Measurements from ENCODE around the gene RAB24. TPM values are rescaled to one million over a fixed set of nuclear protein-coding genes. Genes with fewer than 3 reads are reported as not detected.
A peak's percentile ranks its signal among the peaks of the same experiment; 100 is the strongest.

Gene RAB24
- total RNA-seq (10 to 100 TPM; 23.3 to 40.4 (median 26.8) TPM), polyA plus RNA-seq (10 to 100 TPM; 17.0 to 40.4 TPM)
- long read RNA-seq, donor 1, transcript RAB24-201 (8 exons, 1,311 nt), result major isoform, 154 of 306 reads
- long read RNA-seq, donor 1, transcript RAB24-206 (7 exons, 1,820 nt), result minor isoform, 66 of 306 reads
- long read RNA-seq, donor 1, transcript RAB24-204 (9 exons, 1,236 nt), result minor isoform, 40 of 306 reads
- long read RNA-seq, donor 1, partial matches to known transcripts, result 7 of 306 reads
- long read RNA-seq, donor 1, other reads (novel, unspliced or antisense), result 39 of 306 reads
- long read RNA-seq, donor 2, transcript RAB24-206 (7 exons, 1,820 nt), result minor isoform, 6 of 18 reads
- long read RNA-seq, donor 2, transcript RAB24-201 (8 exons, 1,311 nt), result major isoform, 9 of 18 reads
- long read RNA-seq, donor 2, partial matches to known transcripts, result 0 of 18 reads
- long read RNA-seq, donor 2, other reads (novel, unspliced or antisense), result 0 of 18 reads
- long read RNA-seq, donor 3, transcript RAB24-201 (8 exons, 1,311 nt), result major isoform, 12 of 38 reads
- long read RNA-seq, donor 3, transcript RAB24-206 (7 exons, 1,820 nt), result minor isoform, 10 of 38 reads
- long read RNA-seq, donor 3, partial matches to known transcripts, result 3 of 38 reads
- long read RNA-seq, donor 3, other reads (novel, unspliced or antisense), result 8 of 38 reads

DNA sequence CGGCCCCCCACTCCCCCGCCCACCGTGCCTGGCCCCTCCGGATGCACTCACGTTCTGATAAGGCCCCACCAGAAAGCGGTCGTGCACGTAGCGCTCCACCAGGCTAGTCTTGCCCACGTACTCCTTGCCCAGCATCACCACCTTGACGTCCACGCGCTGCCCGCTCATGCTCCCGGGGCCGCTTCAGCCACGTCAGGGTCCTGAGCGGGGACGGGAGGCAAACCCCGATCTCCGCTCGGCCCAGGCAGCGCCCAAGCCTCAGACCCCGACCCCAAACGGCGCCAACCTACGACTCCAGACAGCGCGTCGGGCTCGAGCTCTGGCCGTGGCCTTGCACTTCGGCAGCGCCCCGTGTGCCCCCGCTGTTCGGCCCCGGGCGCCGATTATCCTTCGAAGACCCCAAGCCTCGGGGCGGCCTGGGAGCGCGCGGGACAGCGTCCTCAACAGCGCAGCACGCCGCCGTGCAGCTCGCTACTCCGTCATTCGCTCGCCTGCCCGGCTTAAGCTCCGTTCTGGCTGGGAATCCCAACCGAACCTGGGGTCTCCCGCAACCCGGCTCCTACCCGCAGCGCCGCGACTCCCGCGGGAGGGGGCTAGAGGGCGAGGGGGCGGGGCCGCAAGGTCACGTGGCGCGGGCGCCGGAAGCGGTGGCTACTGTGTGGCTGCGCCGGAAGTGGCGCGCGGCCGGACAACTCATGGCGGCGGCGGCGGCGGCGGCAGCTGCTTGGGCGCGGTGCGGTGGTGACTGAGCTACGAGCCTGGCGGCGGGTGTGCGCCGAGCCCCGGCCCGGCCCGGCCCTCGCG, at the start of gene RAB24, which contains the start of gene PRELID1:
Gene RAB24, minus strand, starts transcription at position 599 of the 804 bp plus-strand sequence. Its CDS starts 431 bp downstream, at position 168.
Gene PRELID1, plus strand, starts transcription at position 679 of the 804 bp plus-strand sequence. CDS start 187 bp downstream, outside the sequence.
- peak within 1 kb of the TSS; percentile 60 to 64 for H3K27ac ChIP-seq
- TF ChIP-seq EP300 (IDR thresholded peaks at IDR 0.05) (no peak), POLR2A (IDR thresholded peaks at IDR 0.05) (peak; percentile 29)
- TF ChIP-seq, protein P1, sequence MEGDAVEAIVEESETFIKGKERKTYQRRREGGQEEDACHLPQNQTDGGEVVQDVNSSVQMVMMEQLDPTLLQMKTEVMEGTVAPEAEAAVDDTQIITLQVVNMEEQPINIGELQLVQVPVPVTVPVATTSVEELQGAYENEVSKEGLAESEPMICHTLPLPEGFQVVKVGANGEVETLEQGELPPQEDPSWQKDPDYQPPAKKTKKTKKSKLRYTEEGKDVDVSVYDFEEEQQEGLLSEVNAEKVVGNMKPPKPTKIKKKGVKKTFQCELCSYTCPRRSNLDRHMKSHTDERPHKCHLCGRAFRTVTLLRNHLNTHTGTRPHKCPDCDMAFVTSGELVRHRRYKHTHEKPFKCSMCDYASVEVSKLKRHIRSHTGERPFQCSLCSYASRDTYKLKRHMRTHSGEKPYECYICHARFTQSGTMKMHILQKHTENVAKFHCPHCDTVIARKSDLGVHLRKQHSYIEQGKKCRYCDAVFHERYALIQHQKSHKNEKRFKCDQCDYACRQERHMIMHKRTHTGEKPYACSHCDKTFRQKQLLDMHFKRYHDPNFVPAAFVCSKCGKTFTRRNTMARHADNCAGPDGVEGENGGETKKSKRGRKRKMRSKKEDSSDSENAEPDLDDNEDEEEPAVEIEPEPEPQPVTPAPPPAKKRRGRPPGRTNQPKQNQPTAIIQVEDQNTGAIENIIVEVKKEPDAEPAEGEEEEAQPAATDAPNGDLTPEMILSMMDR (IDR thresholded peaks at IDR 0.05), result peak in 1 of 3 donors; percentile 44
- peaks cover 16% of the 10 kb centered on the region for H3K4me1 ChIP-seq (ENCODE audit: insufficient read depth)
- H3K9me3 ChIP-seq, result no peaks in the 10 kb centered on the region
- H3K36me3 ChIP-seq, result no peaks in the 10 kb centered on the region
- no peaks in the 10 kb centered on the region for H3K27me3 ChIP-seq
- peak within 1 kb of the TSS; percentile 90 for H3K4me3 ChIP-seq
- DNase-seq, result peak; percentile 80 to 93 (median 88)
- 0 to 1% (median 0%) methylated on average over 77 to 100 of the region's 100 CpGs for WGBS, 3 donors
- intact Hi-C loops (cut with DNase I), result loop anchor here in 3 of 4 donors (10.0 kb wide), 1 partner anchor 189 kb away; no protein-coding TSS in a partner anchor

DNA sequence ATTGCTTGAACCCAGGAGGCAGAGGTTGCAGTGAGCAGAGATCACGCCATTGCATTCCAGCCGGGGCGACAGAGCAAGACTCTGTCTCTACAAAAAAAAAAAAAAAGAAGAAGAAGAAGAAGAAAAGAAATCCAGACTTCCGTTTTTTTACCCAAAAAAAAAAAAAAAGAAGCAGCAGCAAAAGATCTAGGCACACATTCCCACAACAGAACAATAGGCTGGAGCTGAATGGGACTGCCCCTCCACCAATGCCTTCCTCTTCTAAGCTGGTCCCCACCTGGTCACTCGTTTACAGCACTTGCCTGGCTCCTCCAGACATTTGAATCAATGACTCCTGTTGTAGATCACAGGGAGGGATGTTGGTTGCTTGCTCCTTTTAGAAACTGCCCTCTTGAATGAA, 49.6 kb upstream of the RAB24 start:
- Histone ChIP-seq H3K27me3 (no peaks in the 10 kb centered on the region), H3K4me3 (no peak overlapping the region), H3K27ac (no peak overlapping the region), H3K4me1 (ENCODE audit: insufficient read depth) (peaks cover 14% of the 10 kb centered on the region), H3K9me3 (no peaks in the 10 kb centered on the region), H3K36me3 (no peaks in the 10 kb centered on the region)
- intact Hi-C loops (cut with DNase I), result no loop called here
- DNase-seq, result no peak
- no peak for TF ChIP-seq POLR2A (IDR thresholded peaks at IDR 0.05)
- TF ChIP-seq, protein P1 (IDR thresholded peaks at IDR 0.05), result no peak
- WGBS, 3 donors, result 75 to 79% (median 76%) methylated on average over 5 of the region's 5 CpGs

DNA sequence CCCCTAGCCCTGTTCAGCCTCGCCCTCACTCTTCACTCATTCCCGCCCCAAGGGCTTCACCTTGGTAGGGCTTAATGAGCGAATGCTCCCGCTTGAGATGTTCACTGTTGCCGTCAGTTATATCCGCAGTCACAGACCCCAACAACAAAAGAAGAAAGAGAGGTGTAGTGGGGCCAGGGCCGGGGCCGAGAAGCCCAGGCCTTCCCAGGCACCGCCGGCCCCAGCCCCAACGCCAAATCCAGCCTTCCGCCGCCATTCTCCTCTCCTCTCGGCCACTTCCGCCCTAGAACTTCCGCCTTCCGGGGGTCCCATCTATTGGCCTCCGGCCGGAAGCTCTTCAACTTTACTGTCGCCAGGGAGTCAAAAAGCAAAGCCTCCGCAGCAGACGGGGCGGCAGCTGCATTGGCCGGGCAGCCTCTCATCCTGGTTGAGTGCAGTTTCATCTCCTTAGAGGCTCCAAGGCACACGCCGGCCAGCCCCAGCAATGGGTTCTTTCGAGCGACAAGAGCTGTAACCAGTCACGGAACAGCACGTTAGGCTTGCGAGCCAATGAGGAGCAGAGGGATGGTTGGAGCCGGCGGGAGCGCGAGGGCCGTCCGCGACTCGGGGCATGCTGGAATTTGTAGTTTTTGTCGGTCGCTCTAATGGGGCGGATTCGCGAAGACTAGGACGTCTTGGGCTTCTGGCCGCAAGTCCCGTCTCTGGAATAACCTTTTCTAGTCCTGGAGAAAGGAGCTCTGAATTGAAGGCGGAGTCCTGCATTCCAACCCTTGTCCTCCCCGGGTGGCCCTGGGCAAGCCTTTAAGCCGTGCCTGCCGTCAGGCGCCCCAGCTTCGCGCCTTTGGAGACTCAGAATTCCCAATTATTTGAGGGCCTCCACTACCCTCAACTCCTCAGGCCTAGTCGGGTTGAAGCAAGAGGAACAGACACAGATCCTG, 48.1 kb upstream of the RAB24 start, which contains the start of gene LMAN2:
Gene LMAN2, minus strand, starts transcription at position 277 of the 938 bp plus-strand sequence. Its CDS starts 21 bp downstream, at position 256.
- peak; percentile 90 to 94 (median 91) for DNase-seq
- H3K27me3 ChIP-seq, result no peaks in the 10 kb centered on the region
- intact Hi-C loops (cut with DNase I), result no loop called here
- 0 to 8% (median 6%) methylated on average over 50 to 55 of the region's 55 CpGs for WGBS, 3 donors
- H3K36me3 ChIP-seq, result no peaks in the 10 kb centered on the region
- peak within 1 kb of the TSS; percentile 50 to 80 for H3K27ac ChIP-seq
- H3K4me1 ChIP-seq (ENCODE audit: insufficient read depth), result peaks cover 14% of the 10 kb centered on the region
- TF ChIP-seq, protein P1 (IDR thresholded peaks at IDR 0.05), result no peak
- TF ChIP-seq EP300 (IDR thresholded peaks at IDR 0.05) (no peak), POLR2A (IDR thresholded peaks at IDR 0.05) (peak; percentile 47)
- H3K9me3 ChIP-seq, result no peaks in the 10 kb centered on the region
- peak within 1 kb of the TSS; percentile 91 for H3K4me3 ChIP-seq
